HepG2 (cell line): ENCODE data around the gene CDK14. TPM values are rescaled to one million over a fixed set of nuclear protein-coding genes. Genes with fewer than 3 reads are reported as not detected.

Source experiments
- ATAC-seq: fragments of 200-7000 bp; cut with Tn5 transposase; 3 replicates; pipeline ENCODE4 v1.9.1; 2020; ENCODE audit warnings: mild to moderate bottlenecking, moderate library complexity
- BruUV-seq: library from RNA; stranded (reverse); fragments of 400-500 nt; replicated peaks from 2 replicates; lab custom pipeline; 2021; lab: Mats Ljungman, UMichigan
- CTCF ChIA-PET: fragments of 300-600 bp; formaldehyde crosslinking; extraction: SDS; loops from one replicate; lab custom pipeline; 2021; ENCODE audit warnings: low total read pairs, inconsistent platforms, low intra/inter-chr PET ratio; lab: Yijun Ruan, JAX
- POLR2A ChIA-PET: fragments of 350-600 bp; sonication (Branson Sonifier 250); formaldehyde crosslinking; loops from one replicate; lab custom pipeline; 2020; ENCODE audit warnings: antibody characterized with exemption, inconsistent platforms; lab: Yijun Ruan, JAX
- DNase-seq: peaks from one replicate; pipeline ENCODE4 v3.0.0-alpha.2; 2015; ENCODE audit warnings: low spot score
- FAIRE-seq: peaks from 3 replicates; lab custom pipeline; 2011; peaks lifted over from hg19 to GRCh38; lab: Jason Lieb, UNC
- H2AFZ ChIP-seq: one replicate; pipeline ENCODE4 v1.6.1; 2011; ENCODE audit warnings: low read length, inconsistent platforms
- H3K27ac ChIP-seq: fragments of 300-600 bp; 3 replicates; pipeline ENCODE4 v1.8.0; 2011; ENCODE audit warnings: mixed run types, mild to moderate bottlenecking, mixed read lengths, low read length, inconsistent platforms; ENCODE audit not compliant: insufficient read depth; ENCODE audit errors: extremely low read length
- H3K27me3 ChIP-seq, 2 experiments: fragments of 200-600 bp in 1 of 2; 2 replicates in 1 of 2; 3 replicates in 1 of 2; pipeline versions ENCODE4 v1.6.0 to v1.8.0; 2011; ENCODE audit warnings: low read length in 2 of 2, mild to moderate bottlenecking in 2 of 2, moderate library complexity in 2 of 2, inconsistent platforms in 1 of 2; ENCODE audit not compliant: insufficient read depth in 2 of 2, control insufficient read depth in 1 of 2
- H3K36me3 ChIP-seq, 2 experiments: fragments of 200-600 bp in 1 of 2; replicated peaks in 1 of 2; 2 replicates in 1 of 2; 3 replicates in 1 of 2; pipeline versions ENCODE4 v1.5.1 to v1.8.0; 2011; ENCODE audit warnings: low read length in 2 of 2, inconsistent platforms in 1 of 2; ENCODE audit not compliant: insufficient read depth in 2 of 2, control insufficient read depth in 1 of 2
- H3K4me1 ChIP-seq: 2 replicates; pipeline ENCODE4 v1.5.1; 2012; ENCODE audit warnings: low read length, inconsistent platforms; ENCODE audit not compliant: insufficient read depth
- H3K4me2 ChIP-seq: 2 replicates; pipeline ENCODE4 v1.6.0; 2011; ENCODE audit warnings: low read depth, low read length, inconsistent platforms
- H3K4me3 ChIP-seq, 3 experiments: fragments of 200-600 bp in 1 of 3; sonication (generic), shearing (Covaris generic) in 1 of 3; replicated peaks in 1 of 3; 2 replicates each; pipeline ENCODE4 v1.5.1; 2011 to 2016; ENCODE audit warnings: low read length in 3 of 3, inconsistent platforms in 2 of 3, low read depth in 2 of 3, mild to moderate bottlenecking in 2 of 3, control low read depth in 1 of 3, mixed read lengths in 1 of 3; ENCODE audit not compliant: insufficient read depth in 1 of 3
- H3K79me2 ChIP-seq: one replicate; pipeline ENCODE4 v1.6.1; 2011; ENCODE audit warnings: low read length, inconsistent platforms; ENCODE audit not compliant: insufficient read depth
- H3K9ac ChIP-seq: 2 replicates; pipeline ENCODE4 v1.6.0; 2011; ENCODE audit warnings: mild to moderate bottlenecking, low read depth, low read length, inconsistent platforms; ENCODE audit not compliant: insufficient read depth
- H3K9me3 ChIP-seq: 2 replicates; pipeline ENCODE4 v1.5.1; 2012; ENCODE audit warnings: mild to moderate bottlenecking, low read length
- H4K20me1 ChIP-seq: 2 replicates; pipeline ENCODE4 v1.6.0; 2011; ENCODE audit warnings: inconsistent platforms, mild to moderate bottlenecking, low read length, moderate library complexity; ENCODE audit not compliant: insufficient read depth
- AGO1 ChIP-seq: fragments of 200-400 bp; formaldehyde crosslinking; IDR thresholded peaks from 2 replicates; pipeline ENCODE4 v1.6.1; 2017; ENCODE audit warnings: mild to moderate bottlenecking, low read depth, low read length, moderate library complexity; ENCODE audit not compliant: poor library complexity, severe bottlenecking
- AKAP8 ChIP-seq: sonication (generic); formaldehyde crosslinking; IDR thresholded peaks from 2 replicates; pipeline ENCODE4 v1.5.1; 2020; ENCODE audit warnings: mild to moderate bottlenecking, missing genetic modification reagents
- ATRX ChIP-seq: sonication (generic); formaldehyde crosslinking; IDR thresholded peaks from 2 replicates; pipeline ENCODE4 v1.4.0; 2020; ENCODE audit warnings: missing genetic modification reagents, borderline replicate concordance
- CBX1 ChIP-seq: IDR thresholded peaks from one replicate; pipeline ENCODE4 v1.6.1; 2016; ENCODE audit warnings: antibody characterized with exemption, low read depth
- EZH2 ChIP-seq: conservative IDR thresholded peaks from 2 replicates; pipeline ENCODE4 v1.6.1; 2012; ENCODE audit warnings: mild to moderate bottlenecking, low read depth, low read length, moderate library complexity
- FOXP1 ChIP-seq, 2 experiments: fragments of 450-650 bp in 1 of 2; IDR thresholded peaks; 2 replicates each; pipeline ENCODE4 v1.6.1; 2017 to 2018; ENCODE audit warnings: antibody characterized with exemption in 1 of 2
- HDAC2 ChIP-seq: sonication (generic); formaldehyde crosslinking; IDR thresholded peaks from 2 replicates; pipeline ENCODE4 v1.4.0; 2020; ENCODE audit warnings: missing genetic modification reagents
- HHEX ChIP-seq: IDR thresholded peaks from 2 replicates; pipeline ENCODE4 v1.6.1; 2016; ENCODE audit warnings: control low read depth
- IKZF4 ChIP-seq: sonication (generic); formaldehyde crosslinking; IDR thresholded peaks from 2 replicates; pipeline ENCODE4 v1.5.1; 2020; ENCODE audit warnings: borderline replicate concordance, mild to moderate bottlenecking, low read depth, missing genetic modification reagents; ENCODE audit errors: not compliant biosample characterization
- KDM5A ChIP-seq: fragments of 200-600 bp; sonication (generic); IDR thresholded peaks from 2 replicates; pipeline ENCODE4 v1.7.0; 2018; ENCODE audit warnings: antibody characterized with exemption, mild to moderate bottlenecking, low read length, borderline replicate concordance
- NR2C2 ChIP-seq: sonication (generic); formaldehyde crosslinking; IDR thresholded peaks from 2 replicates; pipeline ENCODE4 v1.4.0; 2020; ENCODE audit warnings: missing genetic modification reagents, mild to moderate bottlenecking, moderate library complexity, borderline replicate concordance
- TSC22D2 ChIP-seq: sonication (generic); formaldehyde crosslinking; IDR thresholded peaks from 2 replicates; pipeline ENCODE4 v1.5.1; 2020; ENCODE audit warnings: missing genetic modification reagents, mild to moderate bottlenecking, borderline replicate concordance
- ZFAT ChIP-seq: sonication (generic); formaldehyde crosslinking; conservative IDR thresholded peaks from 2 replicates; pipeline ENCODE4 v1.8.1; 2023; ENCODE audit warnings: missing genetic modification reagents, inconsistent platforms
- ZFP37 ChIP-seq: sonication (generic); formaldehyde crosslinking; IDR thresholded peaks from 2 replicates; pipeline ENCODE4 v1.4.0; 2020; ENCODE audit warnings: missing genetic modification reagents, borderline replicate concordance
- ZNF274 ChIP-seq: sonication (generic); formaldehyde crosslinking; IDR thresholded peaks from 2 replicates; pipeline ENCODE4 v1.5.1; 2020; ENCODE audit warnings: mild to moderate bottlenecking, missing genetic modification reagents
- ZNF607 ChIP-seq: sonication (generic); formaldehyde crosslinking; IDR thresholded peaks from 2 replicates; pipeline ENCODE4 v1.5.1; 2020; ENCODE audit warnings: missing genetic modification reagents, mild to moderate bottlenecking, borderline replicate concordance
- ZSCAN20 ChIP-seq: sonication (generic); formaldehyde crosslinking; IDR thresholded peaks from 2 replicates; pipeline ENCODE4 v1.4.0; 2020; ENCODE audit warnings: missing genetic modification reagents, mild to moderate bottlenecking, borderline replicate concordance
- WGBS: methylation state at CpG from one replicate; pipeline ENCODE4 v1.1.6; 2017; ENCODE audit warnings: low lambda C conversion rate; 5-methylcytosine and 5-hydroxymethylcytosine counted together
- in situ Hi-C: cut with HindIII; loops from 2 replicates; pipeline ENCODE4 v1.10.0; 2017; ENCODE audit warnings: low pct_unique_long_range_greater_than_20kb; ENCODE audit not compliant: extremely low pct_ligation_motif_present
- intact Hi-C: fragments of 100-400 bp; cut with micrococcal nuclease; formaldehyde crosslinking; loops from one replicate; pipeline ENCODE4 v1.10.0; 2022; ENCODE audit not compliant: unreplicated experiment
- polyA plus RNA-seq, 8 experiments: library from polyadenylated mRNA; depleted of rRNA in 3 of 8; stranded (reverse) in 7 of 8; unstranded in 1 of 8; fragments of >200 nt; fragmentation: Illumina TruSeq in 4 of 8; extraction: Trizol in 4 of 8; gene quantifications; 2 replicates each; pipeline versions ENCODE4 v1.2.1 to v1.2.3, GENCODE V29; 2011 to 2016; ENCODE audit warnings: low read depth in 4 of 8, missing spikeins in 1 of 8, mixed read lengths in 1 of 8; ENCODE audit not compliant: insufficient read depth in 1 of 8
- total RNA-seq, 5 experiments: library from RNA; depleted of rRNA; stranded (reverse); fragments of >200 nt; fragmentation: Illumina TruSeq; extraction: Trizol; gene quantifications; 2 replicates each; pipeline ENCODE4 v1.2.3, GENCODE V29; 2016; ENCODE audit warnings: low read depth in 1 of 5
- TF ChIP-seq, protein P1 (sequence below): sonication (generic); formaldehyde crosslinking; IDR thresholded peaks from 2 replicates; pipeline ENCODE4 v1.4.0; 2020; ENCODE audit warnings: missing genetic modification reagents
- TF ChIP-seq, protein P2 (sequence below): sonication (generic); formaldehyde crosslinking; IDR thresholded peaks from 2 replicates; pipeline ENCODE4 v1.5.1; 2020; ENCODE audit warnings: mild to moderate bottlenecking, missing genetic modification reagents, moderate library complexity

Gene CDK14
- total and polyA plus RNA-seq, 2 of the 13 experiments (the other 11 are each of a cell fraction or from before 2014, with no cell fraction given): 0.26 to 0.71 TPM

DNA sequence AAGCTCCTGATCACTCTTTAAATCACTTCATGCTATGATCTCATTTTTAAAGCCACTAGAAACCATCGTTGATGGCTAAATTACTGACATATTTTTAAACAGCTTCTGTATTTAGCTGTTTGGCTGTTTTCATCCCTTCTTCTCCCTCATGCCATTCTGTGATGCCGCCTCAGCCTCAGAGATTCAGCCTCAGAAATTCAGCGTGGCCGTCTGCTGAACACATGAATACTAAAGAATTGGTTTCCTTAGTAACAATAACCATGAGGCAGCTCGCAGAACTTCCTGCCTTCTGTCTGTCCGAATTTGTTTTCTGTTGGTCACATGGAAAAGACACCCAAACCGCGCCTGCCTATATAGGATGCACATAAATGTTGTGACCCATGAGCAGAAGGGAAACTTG, 637.1 kb downstream of the CDK14 start (continued):
- TF ChIP-seq, protein P1, sequence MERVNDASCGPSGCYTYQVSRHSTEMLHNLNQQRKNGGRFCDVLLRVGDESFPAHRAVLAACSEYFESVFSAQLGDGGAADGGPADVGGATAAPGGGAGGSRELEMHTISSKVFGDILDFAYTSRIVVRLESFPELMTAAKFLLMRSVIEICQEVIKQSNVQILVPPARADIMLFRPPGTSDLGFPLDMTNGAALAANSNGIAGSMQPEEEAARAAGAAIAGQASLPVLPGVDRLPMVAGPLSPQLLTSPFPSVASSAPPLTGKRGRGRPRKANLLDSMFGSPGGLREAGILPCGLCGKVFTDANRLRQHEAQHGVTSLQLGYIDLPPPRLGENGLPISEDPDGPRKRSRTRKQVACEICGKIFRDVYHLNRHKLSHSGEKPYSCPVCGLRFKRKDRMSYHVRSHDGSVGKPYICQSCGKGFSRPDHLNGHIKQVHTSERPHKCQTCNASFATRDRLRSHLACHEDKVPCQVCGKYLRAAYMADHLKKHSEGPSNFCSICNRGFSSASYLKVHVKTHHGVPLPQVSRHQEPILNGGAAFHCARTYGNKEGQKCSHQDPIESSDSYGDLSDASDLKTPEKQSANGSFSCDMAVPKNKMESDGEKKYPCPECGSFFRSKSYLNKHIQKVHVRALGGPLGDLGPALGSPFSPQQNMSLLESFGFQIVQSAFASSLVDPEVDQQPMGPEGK: no peak
- TF ChIP-seq HDAC2 (CRISPR knock-in tag): no peak
- no peak for TF ChIP-seq ZSCAN20 (CRISPR knock-in tag)
- TF ChIP-seq CBX1: no peak
- TF ChIP-seq HHEX: no peak
- no peak for TF ChIP-seq ZNF274
- TF ChIP-seq ZFAT (CRISPR knock-in tag): no peak
- TF ChIP-seq AKAP8 (CRISPR knock-in tag): no peak
- no peak for TF ChIP-seq ZFP37 (CRISPR knock-in tag)

DNA sequence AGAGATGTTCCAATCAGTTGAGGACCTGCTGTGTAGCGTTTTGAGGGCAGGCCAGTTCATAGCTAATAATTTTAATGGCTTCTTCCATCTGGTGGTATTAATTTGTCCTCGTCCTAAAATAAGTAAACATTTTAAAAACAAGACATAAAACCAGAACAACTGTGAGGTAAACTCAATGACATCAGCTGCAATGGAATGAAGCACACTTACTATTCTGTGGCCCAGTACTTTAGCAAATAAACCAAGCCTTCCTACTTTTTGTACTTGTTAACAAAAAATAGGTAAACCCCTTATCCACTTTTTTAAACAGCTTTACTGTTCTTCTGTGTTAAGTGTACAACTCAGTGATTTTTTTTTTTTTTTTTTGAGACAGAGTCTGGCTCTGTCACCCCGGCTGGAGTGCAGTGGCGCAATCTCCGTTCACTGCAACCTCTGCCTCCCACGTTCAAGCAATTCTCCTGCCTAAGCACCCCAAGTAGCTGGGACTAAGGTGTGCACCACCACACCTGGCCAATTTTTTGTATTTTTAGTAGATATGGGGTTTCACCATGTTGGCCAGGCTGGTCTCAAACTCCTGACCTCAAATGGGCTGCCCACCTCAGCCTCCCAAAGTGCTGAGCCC, 639.2 kb downstream of the CDK14 start:
- Histone ChIP-seq H3K79me2 (no peaks in the 10 kb centered on the region), H2AFZ (no peak overlapping the region), H3K9ac (no peak overlapping the region), H3K27ac (no peak overlapping the region), H3K27me3 (peaks cover 0 to 12% of the 10 kb centered on the region in 2 experiments; a peak in 1 of 5 replicates), H3K36me3 (no peaks in the 10 kb centered on the region), H3K9me3 (no peaks in the 10 kb centered on the region), H3K4me3 (no peak overlapping the region), H4K20me1 (no peaks in the 10 kb centered on the region), H3K4me1 (peaks cover 11% of the 10 kb centered on the region), H3K4me2 (no peak overlapping the region)
- whole genome bisulfite sequencing: 22% methylated on average over 6 of the region's 6 CpGs
- no peak for DNase-seq
- POLR2A ChIA-PET: no interaction called here
- CTCF ChIA-PET: no interaction called here
- BruUV-seq: no TSS peak
- no peak for FAIRE-seq
- in situ Hi-C loops: no loop called here
- intact Hi-C loops: no loop called here
- no peak for ATAC-seq
- no peak for TF ChIP-seq IKZF4 (CRISPR knock-in tag)
- no peak for TF ChIP-seq NR2C2 (CRISPR knock-in tag)
- no peak for TF ChIP-seq KDM5A
- TF ChIP-seq, protein P2, sequence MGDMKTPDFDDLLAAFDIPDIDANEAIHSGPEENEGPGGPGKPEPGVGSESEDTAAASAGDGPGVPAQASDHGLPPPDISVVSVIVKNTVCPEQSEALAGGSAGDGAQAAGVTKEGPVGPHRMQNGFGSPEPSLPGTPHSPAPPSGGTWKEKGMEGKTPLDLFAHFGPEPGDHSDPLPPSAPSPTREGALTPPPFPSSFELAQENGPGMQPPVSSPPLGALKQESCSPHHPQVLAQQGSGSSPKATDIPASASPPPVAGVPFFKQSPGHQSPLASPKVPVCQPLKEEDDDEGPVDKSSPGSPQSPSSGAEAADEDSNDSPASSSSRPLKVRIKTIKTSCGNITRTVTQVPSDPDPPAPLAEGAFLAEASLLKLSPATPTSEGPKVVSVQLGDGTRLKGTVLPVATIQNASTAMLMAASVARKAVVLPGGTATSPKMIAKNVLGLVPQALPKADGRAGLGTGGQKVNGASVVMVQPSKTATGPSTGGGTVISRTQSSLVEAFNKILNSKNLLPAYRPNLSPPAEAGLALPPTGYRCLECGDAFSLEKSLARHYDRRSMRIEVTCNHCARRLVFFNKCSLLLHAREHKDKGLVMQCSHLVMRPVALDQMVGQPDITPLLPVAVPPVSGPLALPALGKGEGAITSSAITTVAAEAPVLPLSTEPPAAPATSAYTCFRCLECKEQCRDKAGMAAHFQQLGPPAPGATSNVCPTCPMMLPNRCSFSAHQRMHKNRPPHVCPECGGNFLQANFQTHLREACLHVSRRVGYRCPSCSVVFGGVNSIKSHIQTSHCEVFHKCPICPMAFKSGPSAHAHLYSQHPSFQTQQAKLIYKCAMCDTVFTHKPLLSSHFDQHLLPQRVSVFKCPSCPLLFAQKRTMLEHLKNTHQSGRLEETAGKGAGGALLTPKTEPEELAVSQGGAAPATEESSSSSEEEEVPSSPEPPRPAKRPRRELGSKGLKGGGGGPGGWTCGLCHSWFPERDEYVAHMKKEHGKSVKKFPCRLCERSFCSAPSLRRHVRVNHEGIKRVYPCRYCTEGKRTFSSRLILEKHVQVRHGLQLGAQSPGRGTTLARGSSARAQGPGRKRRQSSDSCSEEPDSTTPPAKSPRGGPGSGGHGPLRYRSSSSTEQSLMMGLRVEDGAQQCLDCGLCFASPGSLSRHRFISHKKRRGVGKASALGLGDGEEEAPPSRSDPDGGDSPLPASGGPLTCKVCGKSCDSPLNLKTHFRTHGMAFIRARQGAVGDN (CRISPR knock-in tag): no peak
- TF ChIP-seq FOXP1 (IDR thresholded peaks at IDR 0.05): no peak
- no peak for TF ChIP-seq FOXP1 (CRISPR knock-in tag; IDR thresholded peaks at IDR 0.05)
- no peak for TF ChIP-seq TSC22D2 (CRISPR knock-in tag)
- TF ChIP-seq AGO1: no peak
- TF ChIP-seq EZH2: no peak
- TF ChIP-seq ATRX (CRISPR knock-in tag): no peak
- TF ChIP-seq ZNF607 (CRISPR knock-in tag): no peak
